Glutamatergic neuron (in vitro differentiated cells): Measurements from ENCODE around the gene HOXA11. TPM values are rescaled to one million over a fixed set of nuclear protein-coding genes. Genes with fewer than 3 reads are reported as not detected.

Source experiments
- DNase-seq: peaks from one replicate; pipeline ENCODE4 v3.0.0; 2022
- H3K27ac Mint-ChIP-seq: one replicate; pipeline ENCODE4 v1.8.0; 2020; ENCODE audit warnings: mild to moderate bottlenecking, mixed read lengths, inconsistent platforms; ENCODE audit not compliant: unreplicated experiment
- H3K27me3 Mint-ChIP-seq: one replicate; pipeline ENCODE4 v1.8.0; 2020; ENCODE audit warnings: mild to moderate bottlenecking, moderate library complexity, mixed read lengths, inconsistent platforms; ENCODE audit not compliant: unreplicated experiment
- H3K36me3 Mint-ChIP-seq: one replicate; pipeline ENCODE4 v1.8.0; 2020; ENCODE audit warnings: mild to moderate bottlenecking, mixed read lengths, inconsistent platforms; ENCODE audit not compliant: unreplicated experiment
- H3K4me1 Mint-ChIP-seq: one replicate; pipeline ENCODE4 v1.8.0; 2020; ENCODE audit warnings: mild to moderate bottlenecking, low read depth, mixed read lengths, inconsistent platforms; ENCODE audit not compliant: unreplicated experiment
- H3K4me3 Mint-ChIP-seq: one replicate; pipeline ENCODE4 v1.8.0; 2020; ENCODE audit warnings: mild to moderate bottlenecking, mixed read lengths, inconsistent platforms; ENCODE audit not compliant: unreplicated experiment
- H3K9me3 Mint-ChIP-seq: one replicate; pipeline ENCODE4 v1.8.0; 2020; ENCODE audit warnings: mild to moderate bottlenecking, moderate library complexity, mixed read lengths, inconsistent platforms; ENCODE audit not compliant: unreplicated experiment
- CTCF ChIP-seq: fragments of 200-600 bp; sonication (generic); IDR thresholded peaks from one replicate; pipeline ENCODE4 v1.5.0; 2021; ENCODE audit not compliant: partially characterized antibody, unreplicated experiment
- total RNA-seq: library from RNA; stranded (reverse); fragmentation: NEBNext Ultra II Directional; extraction: Animal tissue kit (Norgen Biotek cat#: 25700); gene quantifications from one replicate; pipeline ENCODE4 v1.2.1, GENCODE V29; 2021; ENCODE audit not compliant: unreplicated experiment

Gene HOXA11
- total RNA-seq, 1 donor from 2014 or later = not detected

DNA sequence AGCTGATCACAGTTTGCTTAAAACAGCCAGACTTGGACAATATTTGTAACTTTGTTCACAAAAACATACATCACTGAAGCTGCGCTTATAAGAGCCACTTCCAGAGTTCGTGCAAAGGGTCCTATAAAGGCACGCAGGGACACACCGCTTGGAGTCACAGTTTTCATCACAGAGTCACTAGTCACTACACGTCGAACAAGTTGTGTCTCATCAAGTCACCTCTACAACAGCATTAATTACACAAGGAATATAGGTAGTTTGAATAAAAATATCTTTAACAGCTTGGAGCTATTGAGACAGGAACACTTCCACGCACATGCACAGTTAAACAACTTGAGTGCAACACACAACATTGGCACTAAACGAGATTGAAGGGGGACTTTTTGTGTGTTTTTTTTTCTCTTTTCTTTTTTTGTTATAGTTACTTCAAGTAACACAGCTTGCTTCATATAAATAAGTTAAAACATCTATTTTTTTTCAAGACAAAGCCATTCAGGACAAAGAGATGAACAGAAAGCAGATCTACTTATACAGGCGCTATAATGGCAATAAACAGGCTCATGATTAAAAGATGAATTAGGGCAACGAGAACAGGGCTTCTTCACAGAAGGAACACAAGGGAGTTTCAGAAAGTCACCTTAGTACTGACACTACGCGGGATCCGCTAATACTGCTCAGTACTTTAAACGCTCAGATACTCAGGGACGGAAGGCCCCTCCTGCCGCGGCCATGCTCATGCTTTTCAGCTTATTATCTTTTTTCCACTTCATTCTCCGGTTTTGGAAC, 43.7 kb downstream of the HOXA11 start:
- TF ChIP-seq CTCF = no peak
- Mint-ChIP-seq H3K4me3 (no peak overlapping the region), H3K4me1 (no peaks in the 10 kb centered on the region), H3K36me3 (peaks cover 9% of the 10 kb centered on the region), H3K9me3 (peaks cover 2% of the 10 kb centered on the region), H3K27me3 (peaks cover 37% of the 10 kb centered on the region), H3K27ac (no peak overlapping the region)
- DNase-seq = no peak

DNA sequence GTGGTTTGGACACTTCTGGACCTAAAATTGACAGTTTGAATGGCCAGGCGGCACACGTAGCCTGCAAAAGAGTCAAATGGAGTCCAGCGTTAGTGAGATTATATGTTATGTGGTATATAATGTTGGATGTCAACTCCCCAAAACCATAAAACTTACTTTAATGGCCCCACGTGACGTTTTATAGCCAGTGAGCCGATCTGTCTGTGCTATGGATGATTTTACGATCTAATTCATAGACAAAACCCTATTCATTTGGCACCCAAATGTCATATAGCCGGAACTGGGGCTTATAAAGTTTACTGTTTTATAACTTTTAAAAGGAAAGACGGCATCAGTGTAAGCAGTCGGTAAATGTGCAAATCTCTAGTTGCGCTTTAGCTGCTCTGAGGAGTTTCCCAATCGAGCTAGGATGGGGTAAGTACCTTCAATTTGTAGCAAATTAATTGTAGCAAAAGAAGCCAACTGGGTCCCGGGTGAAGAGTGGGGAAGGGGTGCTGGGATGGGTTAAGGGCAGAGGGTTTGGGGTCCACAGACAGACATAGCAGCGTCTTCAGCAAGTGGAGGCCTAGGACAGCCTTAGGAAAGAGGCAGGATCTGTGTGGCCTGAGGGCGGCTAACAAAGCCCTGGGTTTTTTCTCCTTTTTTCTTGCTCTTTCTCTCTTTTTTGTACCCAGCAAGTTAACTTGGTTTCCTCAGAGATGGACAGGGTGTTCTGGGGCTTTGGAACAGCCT, 44.7 kb downstream of the HOXA11 start:
- Mint-ChIP-seq H3K9me3 (peaks cover 4% of the 10 kb centered on the region), H3K27ac (no peak overlapping the region), H3K36me3 (peaks cover 5% of the 10 kb centered on the region), H3K27me3 (peaks cover 37% of the 10 kb centered on the region), H3K4me1 (no peaks in the 10 kb centered on the region), H3K4me3 (no peak overlapping the region)
- no peak for DNase-seq
- TF ChIP-seq CTCF = no peak

DNA sequence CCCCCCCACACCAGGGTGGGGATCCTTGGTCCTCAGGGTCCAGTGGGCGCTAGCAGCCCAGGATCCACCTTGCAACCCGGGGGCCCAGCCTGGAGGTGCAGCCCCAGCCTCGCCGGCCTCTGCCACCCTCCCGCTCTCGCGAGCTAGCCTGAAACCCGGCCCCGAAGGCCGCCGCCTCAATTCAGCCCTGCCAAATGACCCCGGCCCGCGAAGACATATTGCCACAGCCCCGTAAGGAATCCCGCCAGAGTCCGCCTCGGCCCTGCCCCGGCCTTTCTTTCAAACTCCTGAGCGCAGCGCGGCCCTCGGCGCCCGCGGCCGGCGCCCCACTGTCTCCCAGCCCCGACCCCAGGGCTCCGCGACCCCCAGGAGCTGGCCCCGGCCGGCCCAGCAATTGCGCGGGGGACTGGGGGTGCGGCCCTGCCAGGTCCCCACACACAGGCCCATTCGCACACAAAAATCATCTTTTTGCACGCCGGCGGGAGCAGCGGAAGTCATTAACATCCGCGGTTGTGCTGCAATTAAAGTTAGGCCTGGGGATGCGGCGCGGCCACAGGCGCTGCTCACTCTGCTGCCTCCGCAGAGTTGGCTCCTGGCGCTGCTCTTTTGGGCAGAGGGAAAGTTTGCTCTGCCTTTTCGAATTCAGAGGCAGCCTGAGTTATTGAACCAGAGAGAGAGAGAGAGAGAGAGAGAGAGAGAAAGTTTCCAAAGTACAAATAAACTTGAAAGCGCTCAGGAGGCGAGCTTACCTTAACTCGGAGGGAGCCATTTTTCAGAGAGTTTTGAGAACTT, 45.5 kb downstream of the HOXA11 start:
- no peaks in the 10 kb centered on the region for H3K4me1 Mint-ChIP-seq

DNA sequence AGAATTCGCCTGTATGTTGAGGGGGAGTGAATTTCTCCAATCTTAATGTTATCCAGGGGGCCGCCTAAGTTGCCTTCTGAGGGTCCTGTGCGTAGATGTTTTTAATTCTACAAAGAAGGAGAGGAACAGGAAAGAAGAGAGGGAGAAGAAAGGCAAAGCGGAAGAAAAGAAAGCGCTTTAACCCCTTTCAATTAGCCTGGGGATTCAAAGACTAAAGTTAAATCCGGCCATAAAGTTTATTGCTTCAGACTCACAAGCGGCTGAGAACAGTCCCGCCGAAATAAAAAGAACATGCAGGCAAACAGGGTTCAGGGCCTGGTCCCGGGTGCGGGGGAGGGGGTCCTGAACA, 46.1 kb downstream of the HOXA11 start:
- peaks cover 36% of the 10 kb centered on the region for H3K27me3 Mint-ChIP-seq

More for the DNA sequence above, 45.5 kb downstream of the HOXA11 start:
- Mint-ChIP-seq H3K4me3 (no peak overlapping the region), H3K27ac (no peak overlapping the region), H3K36me3 (peaks cover 5% of the 10 kb centered on the region), H3K27me3 (peaks cover 35% of the 10 kb centered on the region), H3K9me3 (peaks cover 4% of the 10 kb centered on the region)
- TF ChIP-seq CTCF = no peak
- DNase-seq = no peak

More for the DNA sequence above, 46.1 kb downstream of the HOXA11 start:
- Mint-ChIP-seq H3K4me1 (no peaks in the 10 kb centered on the region), H3K9me3 (peaks cover 4% of the 10 kb centered on the region), H3K27ac (no peak overlapping the region), H3K4me3 (peak overlapping the region; percentile 39), H3K36me3 (peaks cover 5% of the 10 kb centered on the region)
- TF ChIP-seq CTCF = no peak
- DNase-seq = no peak
